SIG-M5 treated with dmso at 0.1 percent for 504 hours (cell line): ENCODE data around the gene RMND5A.

Experiments used
- DNase-seq: peaks from one replicate; lab custom pipeline; 2025; ENCODE audit not compliant: unreplicated experiment; lab: John Stamatoyannopoulos, UW

The RMND5A gene

DNA sequence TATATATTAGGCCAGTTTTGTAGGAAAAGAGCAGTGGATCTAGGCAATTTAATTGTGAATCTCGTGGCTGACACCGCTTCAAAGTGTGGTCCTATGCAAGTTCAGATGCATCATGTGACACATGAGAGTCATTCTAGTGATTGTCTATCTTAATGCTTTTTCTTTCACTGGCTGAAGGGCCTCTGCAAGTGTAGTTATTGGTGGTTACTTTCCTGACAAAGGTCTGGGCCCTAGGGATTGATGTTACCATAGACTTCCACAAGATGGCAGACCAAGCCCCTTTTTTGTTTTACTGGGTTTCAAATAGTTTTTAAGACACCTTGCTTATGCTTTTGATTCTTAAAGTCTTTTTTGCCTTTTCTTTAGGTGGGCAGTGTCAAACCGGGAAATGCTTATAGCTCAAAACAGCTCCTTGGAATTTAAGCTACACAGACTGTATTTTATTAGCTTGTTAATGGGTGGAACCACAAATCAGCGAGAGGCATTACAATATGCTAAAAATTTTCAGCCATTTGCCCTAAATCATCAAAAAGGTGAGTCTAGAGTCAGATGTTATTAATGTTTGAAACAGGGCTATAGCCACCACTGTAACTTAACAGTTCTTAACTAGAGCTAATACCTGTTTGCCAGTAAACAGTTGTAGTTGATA, 44.7 kb downstream of the RMND5A start:
- peak; percentile 61 for DNase-seq

DNA sequence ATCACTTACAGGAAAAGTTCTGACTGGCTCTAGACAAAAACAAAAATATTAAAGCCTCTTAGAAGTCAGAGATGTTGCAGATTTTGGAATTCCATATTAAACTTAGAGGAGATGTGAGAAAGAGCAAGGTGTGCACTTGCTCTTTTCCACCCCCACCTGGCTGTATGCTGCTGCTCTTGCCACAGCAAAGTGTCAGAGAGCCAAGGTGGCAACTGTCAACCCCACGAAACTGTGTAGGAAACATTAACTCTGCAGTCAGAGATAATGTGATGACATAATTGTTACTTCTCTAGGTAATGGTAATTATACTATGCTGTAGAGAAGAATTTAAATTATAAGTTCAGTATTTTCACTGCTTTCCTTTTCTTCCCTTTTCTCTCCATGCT, 45.2 kb downstream of the RMND5A start:
- no peak for DNase-seq

GRCh38 chr2:86768189-86768949, 48.3 kb downstream of the RMND5A start:
- DNase-seq = no peak

DNA sequence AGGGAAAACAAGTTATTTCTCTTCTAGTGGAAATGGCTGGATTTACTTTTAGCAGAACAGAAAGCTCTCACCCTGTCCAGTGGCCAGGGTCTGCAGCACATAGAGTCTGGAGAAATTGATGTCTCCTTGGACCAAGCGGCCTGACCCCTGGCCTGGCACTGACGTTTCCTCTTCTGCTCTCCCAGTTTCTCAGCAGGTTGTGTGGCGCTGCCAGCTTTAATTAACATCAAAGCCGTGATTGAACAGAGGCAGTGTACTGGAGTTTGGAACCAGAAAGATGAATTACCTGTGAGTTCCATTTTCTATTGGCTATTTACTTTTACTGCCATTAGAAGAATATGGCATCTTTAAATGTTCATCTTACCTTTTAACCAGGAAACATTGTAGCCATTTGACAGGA, 49.7 kb downstream of the RMND5A start:
- DNase-seq = no peak

DNA sequence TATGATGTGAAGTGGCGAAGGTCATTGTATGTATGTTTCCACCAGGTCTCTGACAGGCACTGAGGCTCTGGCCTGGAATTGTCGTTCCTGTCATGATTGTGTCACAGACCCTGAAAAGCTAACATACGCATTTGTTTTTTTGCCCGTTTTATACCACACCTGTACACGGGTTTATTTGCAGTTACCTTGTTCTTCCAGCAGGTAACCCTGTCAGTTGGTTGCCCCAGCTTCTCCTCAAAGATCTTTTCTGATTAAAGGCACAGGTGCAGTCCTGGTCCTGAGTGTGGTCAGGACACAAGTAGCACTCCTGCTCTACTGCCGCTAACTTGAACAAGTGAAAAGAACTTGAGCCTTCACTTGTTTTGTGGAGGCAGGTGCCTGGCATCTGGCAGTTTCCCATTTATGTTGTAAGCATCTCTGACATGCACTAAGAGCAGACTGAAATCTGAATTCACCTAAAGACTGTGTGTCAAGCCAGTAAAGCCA, 50.8 kb downstream of the RMND5A start:
- DNase-seq = no peak

GRCh38 chr2:86772611-86773010, 52.5 kb downstream of the RMND5A start:
- no peak for DNase-seq

GRCh38 chr2:86774862-86775261, 54.8 kb downstream of the RMND5A start:
- DNase-seq = no peak

GRCh38 chr2:86775338-86775737, 55.2 kb downstream of the RMND5A start:
- no peak for DNase-seq

DNA sequence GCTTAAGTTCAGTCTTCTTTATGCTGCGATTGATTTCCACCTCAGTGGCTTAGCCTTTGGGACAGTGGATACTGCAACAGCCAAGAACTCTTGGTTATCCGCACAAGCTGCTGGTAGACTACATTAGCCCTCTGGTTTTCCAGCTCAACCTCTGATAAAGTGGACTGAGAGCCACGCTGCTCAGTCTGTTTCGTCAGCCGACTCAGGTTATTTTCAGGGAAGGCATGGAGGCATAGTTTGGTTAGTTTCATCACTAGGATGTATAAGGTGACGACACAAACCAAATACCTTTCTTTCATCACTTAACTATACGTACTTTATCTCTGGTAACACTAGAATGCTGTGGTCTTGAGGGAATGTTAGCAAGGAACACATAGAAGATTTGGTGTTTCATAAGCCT, 56.4 kb downstream of the RMND5A start:
- no peak for DNase-seq

- no peak for DNase-seq
Observed at GRCh38 chr2:86778957-86779356, 58.9 kb downstream of the RMND5A start.

DNA sequence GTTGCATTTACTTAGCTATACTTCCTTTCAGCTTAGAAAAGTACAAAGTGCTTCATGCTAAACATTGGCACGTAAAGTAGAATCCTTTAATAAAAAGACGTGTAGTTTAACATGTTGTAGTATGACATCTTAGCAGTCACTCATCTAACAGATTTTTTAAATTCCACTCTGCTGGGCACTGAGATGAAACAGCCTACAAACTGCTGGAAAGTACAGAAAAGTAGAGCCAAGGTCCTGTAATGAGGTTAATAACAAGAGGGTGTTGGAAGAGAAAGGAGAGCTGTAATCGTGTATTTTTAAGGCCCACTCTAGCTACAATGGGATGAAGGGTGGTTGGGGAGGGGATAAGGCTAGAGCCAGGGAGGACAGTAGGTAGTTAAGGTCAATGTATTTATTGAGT, 59.9 kb downstream of the RMND5A start:
- DNase-seq = no peak

DNA sequence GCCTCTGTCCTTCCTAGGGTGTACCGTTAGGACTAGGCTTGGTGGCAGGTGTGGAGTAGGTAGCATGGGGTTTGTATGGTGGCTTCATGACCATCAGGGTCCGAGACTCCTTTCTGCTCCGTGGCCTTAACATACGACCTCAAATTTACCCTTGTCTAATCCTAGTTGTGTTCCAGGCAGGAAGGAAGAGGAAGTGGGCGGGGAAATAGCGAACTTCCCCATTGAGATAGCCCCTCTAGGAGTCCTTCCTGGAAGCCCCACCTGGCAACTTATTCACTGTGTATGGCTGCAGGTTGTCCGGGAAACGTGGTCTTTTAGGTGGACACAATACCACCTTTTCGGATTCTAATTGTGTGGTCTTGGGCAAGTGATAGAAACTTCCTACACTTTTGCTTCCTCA, 61.3 kb downstream of the RMND5A start:
- DNase-seq = no peak

- DNase-seq = no peak
Observed at GRCh38 chr2:86782748-86783147, 62.7 kb downstream of the RMND5A start.

GRCh38 chr2:86783615-86784339, 63.7 kb downstream of the RMND5A start:
- peak; percentile 24 for DNase-seq

DNA sequence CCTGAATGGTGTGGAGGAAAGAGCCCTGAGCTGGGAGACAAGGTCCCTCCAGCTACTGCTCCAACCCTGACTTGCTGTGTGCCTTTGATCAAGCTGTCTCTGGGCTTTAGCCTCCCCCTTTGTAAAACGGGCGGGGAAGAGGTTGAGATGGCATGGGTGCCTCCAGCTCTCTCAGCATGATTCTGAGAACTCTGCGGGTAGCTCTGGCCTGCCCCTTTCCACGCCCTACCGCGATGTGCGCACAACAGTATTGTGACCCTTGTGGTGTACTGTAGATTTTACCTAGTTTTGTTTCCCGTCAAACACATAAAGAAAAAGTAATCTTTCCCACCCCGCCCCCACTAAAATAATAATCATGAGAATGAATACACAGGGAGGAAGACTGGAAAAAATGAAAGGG, 65.4 kb downstream of the RMND5A start:
- DNase-seq = no peak

DNA sequence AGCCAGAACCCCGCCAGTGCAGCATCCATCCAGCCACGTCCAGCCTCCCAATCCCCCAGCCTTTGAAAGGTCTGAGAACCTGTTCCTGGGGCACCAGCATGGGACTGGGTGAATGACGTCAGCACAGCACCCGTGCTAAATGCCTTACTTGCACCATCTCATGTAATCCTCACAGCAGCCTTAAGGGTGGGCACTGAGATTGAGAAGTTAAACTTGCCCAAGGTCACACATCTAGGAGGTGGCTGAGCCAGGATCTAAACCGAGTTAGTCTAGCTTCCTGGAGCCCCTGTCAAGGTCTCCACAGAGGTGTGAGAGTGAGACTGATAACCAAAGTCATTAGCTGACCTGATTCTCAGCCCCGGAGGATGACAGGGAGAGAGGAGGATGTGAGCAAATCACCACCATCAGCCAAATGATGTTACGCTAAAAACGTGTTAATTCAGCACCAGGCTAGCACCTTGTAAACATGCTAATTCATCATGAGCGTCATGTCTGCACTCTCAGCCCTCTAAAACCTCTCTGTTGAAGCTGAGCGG, 66.0 kb downstream of the RMND5A start:
- no peak for DNase-seq

DNA sequence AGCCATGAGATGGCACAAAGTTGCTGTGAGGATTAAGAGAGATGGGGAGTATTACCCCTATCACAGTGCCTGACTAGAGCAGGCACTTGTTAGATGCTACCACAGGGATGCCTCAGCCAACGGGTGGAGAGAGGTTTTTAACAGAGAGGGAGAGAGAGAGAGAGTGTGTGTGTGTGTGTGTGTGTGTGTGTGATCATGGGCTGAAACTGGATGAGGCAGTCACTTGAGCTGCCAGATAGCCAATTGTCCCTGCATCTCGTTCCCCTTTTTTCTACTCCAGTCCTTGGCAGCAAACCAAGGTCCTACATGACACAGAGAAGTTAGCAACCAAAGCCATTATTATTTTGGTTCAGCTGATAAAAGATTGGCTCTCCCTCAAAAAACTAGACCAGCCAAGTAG, 67.6 kb downstream of the RMND5A start:
- DNase-seq = peak; percentile 12

- no peak for DNase-seq
Observed at GRCh38 chr2:86788165-86788564, 68.1 kb downstream of the RMND5A start.

DNA sequence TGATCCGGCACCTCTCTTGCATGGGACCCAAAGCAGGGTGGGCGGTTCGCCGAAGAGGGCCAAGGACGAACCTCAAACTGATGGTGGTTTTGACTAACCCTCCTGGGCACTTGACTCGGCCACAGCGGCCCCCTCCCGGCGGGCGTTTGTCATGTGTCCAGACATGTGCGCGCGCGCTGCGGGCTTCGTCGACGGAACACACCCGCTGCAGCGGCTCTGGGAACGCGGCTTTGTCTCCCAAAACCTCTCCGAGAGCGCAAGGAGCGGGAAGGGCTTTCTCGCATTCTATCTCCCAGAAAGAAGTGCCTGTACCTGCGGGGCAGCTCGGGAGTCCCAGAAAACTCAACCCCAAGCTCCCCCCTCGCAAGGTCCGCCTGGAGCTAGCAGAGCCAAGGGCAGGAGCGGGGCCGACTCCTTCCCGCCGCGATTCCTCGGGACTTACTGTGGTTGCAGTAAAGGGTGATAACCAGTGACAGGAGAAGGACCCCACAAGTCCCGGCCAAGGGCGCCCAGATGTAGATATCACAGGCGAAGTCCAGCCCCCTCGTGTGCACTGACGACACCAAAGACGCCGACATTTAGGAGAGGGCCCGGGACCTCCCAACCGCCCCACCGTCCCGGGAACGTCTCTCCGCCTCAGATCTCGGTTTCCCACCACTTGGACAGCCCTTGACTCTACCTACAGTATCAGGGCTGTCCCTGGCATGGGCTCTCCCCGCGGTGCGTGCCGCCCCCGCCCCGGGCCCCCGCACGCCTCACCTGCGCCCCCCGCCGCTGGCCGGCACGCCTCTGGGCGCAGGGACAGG, 69.0 kb downstream of the RMND5A start:
- no peak for DNase-seq

GRCh38 chr2:86789687-86790133, 69.6 kb downstream of the RMND5A start:
- no peak for DNase-seq

- DNase-seq = no peak
Observed at GRCh38 chr2:86790134-86790675, 70.1 kb downstream of the RMND5A start.
